ES-I3 (cell line): ENCODE measurements around the gene NMRAL1.

Experiments used
- H3K36me3 ChIP-seq: 2 replicates; pipeline ENCODE4 v1.6.1; 2013; ENCODE audit warnings: mild to moderate bottlenecking, low read length, control low read depth, moderate library complexity; ENCODE audit not compliant: insufficient read depth
- H3K4me1 ChIP-seq: 2 replicates; pipeline ENCODE4 v1.6.1; 2013; ENCODE audit warnings: mild to moderate bottlenecking, control low read depth, low read length; ENCODE audit not compliant: insufficient read depth
- H3K9ac ChIP-seq: 2 replicates; pipeline ENCODE4 v1.6.1; 2013; ENCODE audit warnings: low read depth, mild to moderate bottlenecking, low read length, moderate library complexity
- H3K9me3 ChIP-seq: 2 replicates; pipeline ENCODE4 v1.6.1; 2013; ENCODE audit warnings: mild to moderate bottlenecking, low read length, moderate library complexity; ENCODE audit not compliant: control insufficient read depth, insufficient read depth

NMRAL1 gene

GRCh38 chr16:4510747-4511426, 36.5 kb upstream of the NMRAL1 start:
- Histone ChIP-seq H3K9ac (no peak overlapping the region), H3K4me1 (no peaks in the 10 kb centered on the region), H3K9me3 (no peaks in the 10 kb centered on the region), H3K36me3 (peaks cover 9% of the 10 kb centered on the region)

GRCh38 chr16:4510131-4510530, 35.7 kb upstream of the NMRAL1 start:
- H3K4me1 ChIP-seq = no peaks in the 10 kb centered on the region
- H3K36me3 ChIP-seq = peaks cover 9% of the 10 kb centered on the region
- H3K9me3 ChIP-seq = no peaks in the 10 kb centered on the region
- no peak overlapping the region for H3K9ac ChIP-seq

DNA sequence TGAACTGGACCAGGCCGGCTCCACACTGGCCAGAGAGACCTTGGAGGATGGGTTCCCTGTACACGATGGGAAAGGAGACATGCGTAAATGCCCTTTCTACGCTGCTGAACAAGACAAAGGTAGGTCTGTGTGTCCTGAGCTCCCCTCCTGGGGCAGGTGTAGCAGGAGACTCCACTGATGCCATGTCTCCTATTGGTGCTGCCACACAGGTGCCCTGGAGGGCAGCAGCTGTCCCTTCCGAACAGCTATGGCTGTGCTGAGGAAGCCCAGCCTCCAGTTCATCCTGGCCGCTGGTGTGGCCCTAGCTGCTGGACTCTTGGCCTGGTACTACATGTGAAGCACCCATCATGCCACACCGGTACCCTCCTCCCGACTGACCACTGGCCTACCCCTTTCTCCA, 35.0 kb upstream of the NMRAL1 start:
- peaks cover 9% of the 10 kb centered on the region for H3K36me3 ChIP-seq
- no peaks in the 10 kb centered on the region for H3K4me1 ChIP-seq
- H3K9ac ChIP-seq = no peak overlapping the region
- H3K9me3 ChIP-seq = no peaks in the 10 kb centered on the region

- Histone ChIP-seq H3K9me3 (no peaks in the 10 kb centered on the region), H3K36me3 (peaks cover 9% of the 10 kb centered on the region), H3K9ac (no peak overlapping the region), H3K4me1 (no peaks in the 10 kb centered on the region)
Measured at GRCh38 chr16:4508806-4509205, 34.4 kb upstream of the NMRAL1 start.

DNA sequence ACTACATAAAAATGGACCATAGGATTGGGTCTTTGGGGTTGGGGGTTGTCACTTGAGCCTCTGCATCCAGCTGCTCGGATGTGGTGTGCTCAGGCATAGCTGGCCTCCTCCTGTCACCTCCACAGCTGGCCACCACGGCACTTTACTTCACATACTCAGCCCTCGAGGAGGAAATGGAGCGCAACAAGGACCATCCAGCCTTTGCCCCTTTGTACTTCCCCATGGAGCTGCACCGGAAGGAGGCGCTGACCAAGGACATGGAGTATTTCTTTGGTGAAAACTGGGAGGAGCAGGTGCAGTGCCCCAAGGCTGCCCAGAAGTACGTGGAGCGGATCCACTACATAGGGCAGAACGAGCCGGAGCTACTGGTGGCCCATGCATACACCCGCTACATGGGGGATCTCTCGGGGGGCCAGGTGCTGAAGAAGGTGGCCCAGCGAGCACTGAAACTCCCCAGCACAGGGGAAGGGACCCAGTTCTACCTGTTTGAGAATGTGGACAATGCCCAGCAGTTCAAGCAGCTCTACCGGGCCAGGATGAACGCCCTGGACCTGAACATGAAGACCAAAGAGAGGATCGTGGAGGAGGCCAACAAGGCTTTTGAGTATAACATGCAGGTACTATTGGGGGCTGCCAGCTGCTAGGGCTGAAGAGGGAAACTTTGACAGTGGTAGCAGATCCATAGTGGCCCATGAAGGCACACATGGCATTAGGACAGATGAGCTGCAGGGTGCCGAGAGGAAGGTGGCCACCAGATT, 33.3 kb upstream of the NMRAL1 start:
- no peaks in the 10 kb centered on the region for H3K4me1 ChIP-seq
- H3K9ac ChIP-seq = no peak overlapping the region; the same call in 1 of the 2 replicates
- H3K36me3 ChIP-seq = peaks cover 9% of the 10 kb centered on the region
- no peaks in the 10 kb centered on the region for H3K9me3 ChIP-seq

DNA sequence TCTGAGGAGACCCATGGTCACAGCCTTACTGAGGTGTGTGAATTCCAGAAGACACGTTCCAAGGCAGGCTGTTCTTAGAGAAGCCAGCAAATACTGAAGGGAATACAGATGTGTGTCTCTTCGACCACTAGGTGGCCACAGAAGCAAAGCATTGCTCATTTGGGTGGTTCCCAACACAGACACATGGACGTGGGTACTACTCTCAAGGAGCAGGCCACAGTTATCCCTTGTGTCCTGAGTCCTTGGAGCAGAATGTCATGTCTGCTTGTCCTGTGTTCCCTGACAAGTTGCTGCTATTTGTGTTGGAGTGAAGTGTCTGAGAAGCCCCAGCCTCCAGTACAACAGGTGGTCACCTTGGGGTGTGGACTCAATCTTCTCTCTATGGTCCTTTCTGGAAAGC, 32.0 kb upstream of the NMRAL1 start:
- Histone ChIP-seq H3K36me3 (peaks cover 9% of the 10 kb centered on the region), H3K9ac (no peak overlapping the region)

GRCh38 chr16:4505356-4506147, 31.1 kb upstream of the NMRAL1 start:
- peaks cover 9% of the 10 kb centered on the region for H3K36me3 ChIP-seq
- no peak overlapping the region for H3K9ac ChIP-seq
- H3K4me1 ChIP-seq = peaks cover 11% of the 10 kb centered on the region
- H3K9me3 ChIP-seq = no peaks in the 10 kb centered on the region

More for the DNA sequence above, 32.0 kb upstream of the NMRAL1 start:
- Histone ChIP-seq H3K9me3 (no peaks in the 10 kb centered on the region), H3K4me1 (peaks cover 2% of the 10 kb centered on the region; the same call in 1 of the 2 replicates)

DNA sequence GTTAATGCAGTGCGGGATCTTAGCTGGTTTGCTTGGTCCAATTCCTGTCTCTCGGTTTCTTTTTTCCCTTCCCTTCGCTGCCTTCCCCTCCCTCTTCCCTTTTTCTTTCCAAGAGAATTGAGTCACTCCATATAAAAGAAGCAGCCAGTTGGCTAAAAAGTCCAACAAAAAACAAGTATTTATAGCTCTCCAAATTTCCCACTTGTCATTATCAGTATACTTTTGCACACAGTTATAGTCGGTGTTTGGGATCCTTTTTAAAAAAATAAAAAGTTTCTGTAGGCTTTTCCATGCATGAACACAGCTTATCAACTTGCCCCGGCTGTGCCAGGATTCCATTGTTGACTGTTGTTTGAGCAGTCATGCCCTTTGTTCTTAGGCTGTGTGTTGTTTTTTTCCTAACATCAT, 26.6 kb upstream of the NMRAL1 start:
- no peak overlapping the region for H3K9ac ChIP-seq
- H3K4me1 ChIP-seq = peaks cover 28% of the 10 kb centered on the region
- H3K9me3 ChIP-seq = no peaks in the 10 kb centered on the region
- H3K36me3 ChIP-seq = no peaks in the 10 kb centered on the region

DNA sequence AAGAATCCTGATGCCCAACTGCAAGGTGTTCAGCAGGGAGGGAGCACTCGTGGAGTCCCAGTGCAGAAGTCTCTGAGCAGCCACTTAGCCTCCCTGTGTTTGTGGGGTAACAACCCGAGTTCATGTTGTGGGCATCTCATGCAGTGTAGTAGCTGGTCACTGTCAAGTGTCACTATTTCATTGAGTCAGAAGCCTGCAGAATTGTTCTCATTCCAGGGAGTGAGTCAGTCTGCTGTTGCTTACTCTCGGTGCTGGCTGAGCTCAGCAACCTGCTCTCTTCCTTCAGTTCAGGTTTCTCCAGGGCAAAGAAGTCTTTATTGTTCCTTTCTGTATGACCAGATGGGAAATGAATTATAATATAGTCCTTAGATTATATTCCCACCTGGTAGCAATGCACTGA, 25.8 kb upstream of the NMRAL1 start:
- no peaks in the 10 kb centered on the region for H3K9me3 ChIP-seq
- H3K9ac ChIP-seq = no peak overlapping the region
- H3K36me3 ChIP-seq = no peaks in the 10 kb centered on the region
- peaks cover 33% of the 10 kb centered on the region for H3K4me1 ChIP-seq

- no peaks in the 10 kb centered on the region for H3K36me3 ChIP-seq
- H3K9ac ChIP-seq = no peak overlapping the region
- H3K9me3 ChIP-seq = no peaks in the 10 kb centered on the region
- H3K4me1 ChIP-seq = peaks cover 42% of the 10 kb centered on the region
Measured at GRCh38 chr16:4499196-4499555, 24.8 kb upstream of the NMRAL1 start.

GRCh38 chr16:4498546-4499195, 24.2 kb upstream of the NMRAL1 start:
- Histone ChIP-seq H3K36me3 (no peaks in the 10 kb centered on the region), H3K4me1 (peaks cover 42% of the 10 kb centered on the region), H3K9me3 (no peaks in the 10 kb centered on the region), H3K9ac (no peak overlapping the region)

GRCh38 chr16:4496305-4496704, 21.9 kb upstream of the NMRAL1 start:
- H3K4me1 ChIP-seq = peaks cover 39% of the 10 kb centered on the region
- no peaks in the 10 kb centered on the region for H3K36me3 ChIP-seq
- H3K9me3 ChIP-seq = no peaks in the 10 kb centered on the region
- no peak overlapping the region for H3K9ac ChIP-seq

DNA sequence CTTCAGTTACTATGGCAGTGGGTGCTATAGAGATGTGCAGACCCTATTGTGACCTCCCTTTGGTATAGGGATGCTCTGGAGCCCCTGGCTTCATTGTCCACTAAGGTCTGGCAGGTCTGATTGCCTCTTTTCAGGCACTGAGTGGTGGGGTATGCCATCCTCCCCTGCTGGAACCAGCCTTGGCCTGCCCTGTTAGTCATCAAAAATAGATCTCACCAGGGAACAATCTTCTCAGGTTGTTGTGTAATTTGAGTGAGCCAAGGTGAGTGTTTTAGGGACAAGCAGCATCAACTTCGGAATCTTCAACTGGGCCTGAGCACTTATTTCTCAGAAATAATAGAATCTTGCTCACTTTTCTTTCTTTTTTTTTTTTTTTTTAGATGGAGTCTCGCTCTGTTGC, 21.3 kb upstream of the NMRAL1 start:
- Histone ChIP-seq H3K36me3 (no peaks in the 10 kb centered on the region), H3K9ac (no peak overlapping the region), H3K9me3 (no peaks in the 10 kb centered on the region), H3K4me1 (peaks cover 33% of the 10 kb centered on the region)

DNA sequence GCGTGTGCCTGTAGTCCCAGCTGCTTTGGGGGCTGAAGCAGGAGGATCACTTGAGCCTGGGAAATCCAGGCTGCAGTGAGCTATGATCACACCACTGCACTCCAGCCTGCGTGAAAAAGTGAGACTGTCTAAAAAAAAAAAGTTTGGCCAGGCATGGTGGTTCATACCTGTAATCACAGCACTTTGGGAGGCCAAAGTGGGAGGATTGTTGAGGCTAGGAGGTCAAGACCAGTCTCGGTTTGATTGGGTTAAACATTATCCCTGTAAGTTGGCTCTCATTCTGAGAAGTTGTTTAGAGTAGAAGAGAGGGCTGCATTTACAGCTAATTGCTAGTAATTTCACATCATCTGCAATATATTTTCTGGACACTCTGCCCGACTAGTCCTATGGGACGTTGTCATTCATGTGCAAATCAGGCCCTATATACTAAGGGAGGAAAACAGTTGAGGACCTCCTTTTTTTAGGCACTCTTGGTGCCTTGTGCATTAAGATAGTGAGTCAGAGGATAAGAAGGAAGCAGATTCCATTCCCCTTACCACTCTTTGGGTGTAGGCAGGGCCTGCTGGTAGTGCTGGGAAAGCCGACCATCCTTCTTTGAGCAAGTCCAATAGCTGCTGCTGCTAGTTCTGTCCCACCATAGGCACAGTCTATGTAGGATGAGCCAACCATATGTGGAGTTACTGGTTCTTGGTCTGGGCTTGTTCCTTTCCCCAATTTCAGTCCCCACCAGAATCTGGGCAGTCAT, 20.5 kb upstream of the NMRAL1 start:
- H3K9ac ChIP-seq = no peak overlapping the region

More for the DNA sequence above, 20.5 kb upstream of the NMRAL1 start:
- no peaks in the 10 kb centered on the region for H3K9me3 ChIP-seq
- H3K36me3 ChIP-seq = no peaks in the 10 kb centered on the region
- H3K4me1 ChIP-seq = peaks cover 28% of the 10 kb centered on the region
